Renal cortex interstitium (tissue), 11 donors: ENCODE data around the gene PPARA. TPM values are rescaled to one million over a fixed set of nuclear protein-coding genes. Genes with fewer than 3 reads are reported as not detected.
A peak's percentile ranks its signal among the peaks of the same experiment; 100 is the strongest.
"Not testable (repeated sequence)": the region's sequence is repeated elsewhere in the genome, so short reads cannot be mapped to it uniquely, and the experiment has no call there.

Source experiments
- DNase-seq, 11 donors: peaks; one replicate each; pipeline ENCODE4 v3.0.0-alpha.2; 2013; ENCODE audit warnings: low read depth in 9 of 11, low spot score in 4 of 11; ENCODE audit errors: extremely low read depth in 1 of 11
- polyA plus RNA-seq, 3 donors: library from polyadenylated mRNA; unstranded; fragments of 120-200 nt; gene quantifications; one replicate each; pipeline ENCODE4 v1.2.1, GENCODE V29; 2013; ENCODE audit not compliant: insufficient read length in 3 of 3

PPARA gene
- polyA plus RNA-seq, 3 donors = 25.1 to 34.1 (median 26.3) TPM

DNA sequence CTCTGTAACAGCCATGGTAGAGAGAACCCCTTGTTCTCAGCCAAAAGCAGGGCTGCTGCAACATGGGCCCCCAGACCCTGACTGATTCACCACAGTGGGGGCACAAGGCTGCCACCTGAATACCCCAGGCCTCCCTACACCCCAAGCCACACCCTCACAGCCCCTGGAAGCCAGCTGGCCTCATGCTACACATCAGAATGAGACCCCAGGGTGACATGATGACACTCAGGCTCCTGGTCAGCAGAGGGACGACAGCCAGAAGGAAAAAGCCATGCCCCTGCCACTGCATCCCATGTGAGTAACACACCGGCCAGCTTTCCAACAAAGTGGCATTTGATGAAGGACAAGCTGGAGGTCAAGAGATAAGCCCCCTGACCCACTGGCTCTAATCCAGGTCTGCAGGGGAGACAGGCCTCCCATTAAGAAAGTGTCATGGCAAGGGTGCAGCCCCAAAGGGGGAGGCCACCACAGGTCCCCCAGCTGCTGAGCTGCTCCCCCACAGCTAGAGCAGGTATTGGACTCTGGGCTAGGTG, 97.2 kb downstream of the PPARA start:
- no peak for DNase-seq

DNA sequence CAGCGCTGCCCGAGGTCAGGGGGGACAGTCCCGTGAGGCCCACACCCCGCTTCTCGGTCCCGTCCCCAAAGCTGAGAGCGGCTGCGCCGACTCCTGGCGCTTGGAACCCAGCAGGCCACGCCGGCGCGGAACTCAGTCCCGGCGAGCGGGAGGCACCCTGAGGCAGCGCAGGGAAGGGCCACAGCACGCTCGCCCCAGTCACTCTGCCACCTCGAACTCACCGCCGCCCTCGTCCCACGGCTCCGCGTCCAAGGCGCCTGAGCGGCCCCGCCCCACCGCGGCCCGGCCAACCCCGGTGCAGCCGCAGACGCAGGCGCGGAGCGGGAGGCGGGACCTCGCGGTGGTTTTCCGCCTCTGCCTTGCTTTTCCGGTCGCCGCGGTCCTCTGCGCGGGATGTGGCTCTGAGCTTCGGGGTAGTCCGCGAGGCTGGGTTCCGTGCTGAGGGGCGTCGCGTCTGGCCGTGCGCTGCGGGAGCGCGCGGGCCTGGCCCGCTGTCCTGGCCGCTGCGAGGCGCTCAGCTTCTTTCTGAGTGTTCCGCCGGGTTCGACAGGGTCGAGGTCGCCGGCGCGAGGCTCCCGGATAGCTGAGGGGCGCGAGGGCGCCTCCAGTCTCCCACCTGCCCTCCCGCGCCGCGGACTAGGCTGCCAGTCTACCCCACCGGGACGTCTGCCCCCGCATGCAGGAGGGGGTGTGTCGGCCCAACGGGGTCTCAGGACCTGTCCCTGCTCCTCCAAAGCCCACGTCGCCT, 99.9 kb downstream of the PPARA start, which contains the start of gene CDPF1:
TSS of gene CDPF1 (minus strand) at position 259 of the 748 bp plus-strand sequence. CDS start 2,009 bp downstream, outside the sequence.
- DNase-seq = peak; percentile 59 to 86 (median 81)

DNA sequence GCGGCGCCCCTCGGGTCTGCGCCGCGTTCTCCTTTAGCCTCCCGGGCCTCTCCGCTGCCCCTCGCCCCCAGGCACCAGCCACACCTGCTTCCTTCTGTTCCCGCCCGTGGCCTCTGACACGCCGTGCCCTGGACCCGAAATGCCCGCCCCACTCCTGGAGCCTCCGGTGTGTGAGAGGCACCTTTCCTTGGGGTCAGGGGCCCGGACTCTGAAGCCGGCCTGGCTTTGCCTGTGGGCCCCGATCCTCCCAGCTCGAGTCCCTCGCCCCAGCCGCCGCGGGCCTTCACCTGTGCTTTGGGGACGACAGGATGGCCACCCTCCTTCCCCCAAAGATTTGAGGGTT, 100.4 kb downstream of the PPARA start:
- no peak for DNase-seq

DNA sequence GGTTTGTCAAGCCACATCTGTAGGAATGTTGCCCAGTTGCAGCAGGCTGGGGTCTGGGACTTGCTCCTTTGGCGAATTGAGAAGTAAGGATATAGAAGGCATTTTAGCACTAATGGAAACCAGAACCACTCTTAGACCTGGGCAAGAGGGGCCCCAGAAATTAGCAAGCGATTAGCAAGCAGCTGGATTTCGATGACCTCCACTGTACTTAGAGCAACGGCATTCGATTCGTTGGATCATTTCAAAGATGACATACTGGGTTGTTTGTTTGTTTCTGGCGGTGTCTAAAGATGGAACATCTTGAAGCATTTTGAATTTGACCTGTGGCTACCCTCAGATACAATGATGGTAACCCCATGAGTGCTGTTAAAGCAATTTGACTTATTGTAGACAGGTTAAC, 100.9 kb downstream of the PPARA start:
- DNase-seq = no peak

DNA sequence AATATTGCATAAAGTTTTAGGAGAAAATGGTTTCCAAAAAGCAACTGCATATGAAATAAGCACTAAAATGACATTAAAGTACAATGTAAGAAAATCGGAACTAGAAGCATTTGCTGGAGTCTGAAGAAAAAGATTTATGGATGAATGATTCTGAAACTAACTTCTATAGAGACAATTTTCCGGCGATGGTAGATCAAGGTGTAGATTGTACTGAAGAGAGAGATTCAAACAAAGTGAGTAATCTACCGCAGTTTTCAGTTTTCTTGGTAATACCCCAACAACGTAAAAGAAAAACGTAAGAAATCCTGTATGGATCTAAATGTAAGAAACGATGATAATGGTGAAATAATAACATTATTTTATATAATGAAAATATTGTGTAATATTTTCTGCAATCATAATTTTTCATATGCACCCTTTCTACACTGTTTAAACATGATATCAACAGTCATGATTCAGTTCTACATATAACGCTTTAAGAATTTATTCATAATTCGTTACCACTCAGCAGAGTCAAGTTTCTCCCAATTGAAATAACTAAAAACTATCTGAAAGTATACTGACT, 101.6 kb downstream of the PPARA start:
- DNase-seq = no peak

DNA sequence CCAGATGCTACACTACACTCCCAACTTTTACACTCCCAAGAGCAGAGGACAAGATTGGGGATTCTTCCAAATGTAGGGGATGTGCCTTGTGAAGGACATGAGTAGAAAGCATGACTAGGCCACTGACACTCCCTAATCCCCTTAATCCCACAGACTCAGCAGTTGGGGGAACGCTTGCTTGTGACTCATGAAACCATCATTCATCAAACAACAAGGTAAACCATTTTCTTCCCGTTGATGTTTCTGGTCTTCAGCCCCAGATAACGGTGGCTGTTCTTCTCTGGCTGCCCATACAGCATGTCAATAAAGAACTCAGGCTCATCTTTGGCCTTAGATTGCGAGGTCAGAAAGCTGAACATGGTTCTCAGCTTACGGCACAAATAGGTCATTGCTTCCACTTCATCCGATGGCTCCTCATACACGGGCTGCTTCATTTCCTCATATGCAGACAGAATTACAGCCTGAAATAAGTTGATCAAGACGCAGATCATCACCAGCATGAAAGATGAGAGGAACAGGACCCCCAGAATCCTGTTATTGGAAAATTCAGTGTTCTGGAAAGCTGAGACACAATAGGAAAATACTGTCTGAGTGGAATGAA, 106.1 kb downstream of the PPARA start:
- DNase-seq = no peak

DNA sequence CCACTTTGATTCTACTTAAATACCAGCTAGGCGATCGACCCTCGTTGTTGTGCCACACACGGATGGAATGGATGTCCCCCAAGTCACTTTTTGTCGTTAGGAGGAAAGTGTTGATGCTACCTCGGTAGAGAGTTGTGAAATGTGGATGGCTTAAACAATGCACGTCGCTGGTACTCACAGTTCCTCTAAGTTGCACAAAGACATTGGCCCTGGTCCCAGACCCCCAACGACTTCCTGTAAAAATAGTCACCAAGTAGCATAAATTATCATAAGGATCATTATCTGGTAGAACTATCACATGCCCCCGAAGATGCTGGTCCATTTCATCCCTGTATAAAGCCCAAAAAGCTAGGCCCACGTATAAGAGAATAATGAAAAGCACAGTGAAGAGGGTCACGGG, 109.0 kb downstream of the PPARA start:
- DNase-seq = no peak

DNA sequence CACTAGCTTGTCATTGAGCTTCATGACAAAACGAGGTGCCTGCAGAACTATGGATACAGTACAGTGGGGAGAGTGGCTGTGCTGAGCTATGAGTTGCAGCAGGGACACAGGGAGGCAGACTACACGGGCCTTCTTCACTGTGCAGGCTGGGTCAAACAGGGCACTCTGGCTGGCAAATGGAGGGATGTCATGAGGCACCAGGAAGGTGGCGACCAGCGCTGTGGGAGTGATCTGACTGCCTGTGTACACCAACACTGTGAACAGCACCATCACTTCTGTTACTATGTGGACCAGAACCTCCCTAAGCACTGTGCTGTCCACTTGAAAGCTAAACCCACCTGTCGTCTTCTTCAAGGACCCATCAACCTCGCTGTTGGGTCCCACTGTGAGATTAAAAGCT, 109.7 kb downstream of the PPARA start:
- no peak for DNase-seq

DNA sequence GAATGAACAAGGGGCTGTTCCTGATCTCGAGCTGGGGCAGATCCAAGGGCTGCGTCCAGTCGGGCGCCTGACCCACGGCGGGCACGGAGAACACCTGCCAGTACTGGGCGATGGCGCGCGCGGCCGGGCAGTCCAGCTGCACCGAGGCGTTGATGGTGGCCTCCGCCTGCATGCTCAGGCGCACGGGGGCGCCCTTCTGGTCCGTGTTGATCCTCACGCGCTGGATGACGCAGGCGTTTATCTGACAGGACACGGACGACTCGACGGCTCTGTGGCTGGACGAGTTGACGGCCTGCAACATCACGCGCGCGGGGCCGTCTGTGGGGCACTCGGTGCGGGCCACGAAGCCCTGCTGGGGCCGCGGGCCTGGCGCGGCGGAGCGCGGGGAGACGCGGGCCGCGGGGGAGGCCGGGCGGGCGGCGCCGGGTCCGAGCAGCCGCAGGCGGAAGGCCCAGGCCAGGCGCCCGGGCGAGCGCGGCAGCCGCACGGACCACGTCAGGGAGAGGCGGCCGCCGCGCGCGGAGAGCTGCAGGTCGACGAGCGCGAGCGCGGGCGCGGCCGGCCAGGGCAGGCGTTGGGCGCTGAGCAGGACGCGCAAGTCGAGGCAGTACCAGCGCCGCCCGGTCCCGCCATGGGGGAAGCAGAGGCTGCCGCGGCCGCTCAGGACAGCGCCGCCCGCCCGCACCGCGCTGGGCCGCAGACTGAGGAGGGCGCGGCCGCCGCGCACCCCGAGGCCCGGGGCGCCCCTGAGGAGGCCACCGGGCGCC, 112.3 kb downstream of the PPARA start:
- DNase-seq = peak in 3 of 11 donors; percentile 28 to 40 (median 40)

DNA sequence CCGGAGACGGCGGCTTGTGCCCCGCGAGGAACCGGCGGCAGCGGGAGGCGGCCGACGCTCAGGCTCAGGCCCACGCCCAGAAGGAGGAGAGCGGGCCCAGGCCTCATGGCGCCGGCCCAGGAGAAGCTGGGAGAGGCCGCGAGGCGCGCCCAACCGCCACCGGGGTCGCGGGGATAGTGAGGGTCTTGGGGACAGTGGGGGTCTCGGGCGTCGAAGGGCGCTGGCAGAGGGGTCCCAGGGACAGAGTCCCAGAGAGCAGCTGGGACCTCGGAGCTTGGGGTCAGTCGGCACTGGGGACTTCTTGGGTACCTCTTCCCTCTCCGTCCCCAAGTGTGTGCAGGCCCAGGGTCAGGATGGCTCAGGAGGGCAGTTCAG, 112.9 kb downstream of the PPARA start, which contains the start of gene PKDREJ:
TSS of gene PKDREJ (minus strand) at position 128 of the 375 bp plus-strand sequence. CDS start at position 107, 21 bp downstream.
- DNase-seq = no peak

DNA sequence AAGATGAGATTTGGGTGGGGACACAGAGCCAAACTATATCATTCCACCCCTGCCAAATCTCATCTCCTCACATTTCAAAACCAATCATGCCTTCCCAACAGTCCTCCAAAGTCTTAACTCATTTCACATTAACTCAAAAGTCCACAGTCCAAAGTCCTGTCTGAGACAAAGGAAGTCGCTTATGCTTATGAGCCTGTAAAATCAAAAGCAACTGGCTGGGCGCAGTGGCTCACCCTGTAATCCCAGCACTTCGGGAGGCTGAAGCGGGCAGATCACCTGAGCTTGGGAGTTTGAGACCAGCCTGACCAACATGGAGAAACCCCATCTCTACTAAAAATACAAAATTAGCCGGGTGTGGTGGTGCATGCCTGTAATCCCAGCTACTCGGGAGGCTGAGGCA, 114.2 kb downstream of the PPARA start:
- DNase-seq = not testable (repeated sequence)

DNA sequence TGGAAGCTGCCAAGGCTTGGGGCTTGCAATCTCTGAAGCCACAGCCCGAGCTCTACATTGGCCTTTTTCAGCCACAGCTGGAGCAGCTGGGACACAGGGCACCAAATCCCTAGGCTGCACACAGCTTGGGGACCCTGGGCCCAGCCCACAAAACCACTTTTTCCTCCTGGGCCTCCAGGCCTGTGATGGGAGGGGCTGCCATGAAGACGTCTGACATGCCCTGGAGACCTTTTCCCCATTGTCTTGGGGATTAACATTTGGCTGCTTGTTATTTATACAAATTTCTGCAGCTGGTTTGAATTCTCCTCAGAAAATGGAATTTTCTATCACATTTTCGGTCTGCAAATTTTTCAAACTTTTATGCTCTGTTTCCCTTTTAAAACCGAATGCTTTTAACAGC, 115.3 kb downstream of the PPARA start:
- not testable (repeated sequence) for DNase-seq

DNA sequence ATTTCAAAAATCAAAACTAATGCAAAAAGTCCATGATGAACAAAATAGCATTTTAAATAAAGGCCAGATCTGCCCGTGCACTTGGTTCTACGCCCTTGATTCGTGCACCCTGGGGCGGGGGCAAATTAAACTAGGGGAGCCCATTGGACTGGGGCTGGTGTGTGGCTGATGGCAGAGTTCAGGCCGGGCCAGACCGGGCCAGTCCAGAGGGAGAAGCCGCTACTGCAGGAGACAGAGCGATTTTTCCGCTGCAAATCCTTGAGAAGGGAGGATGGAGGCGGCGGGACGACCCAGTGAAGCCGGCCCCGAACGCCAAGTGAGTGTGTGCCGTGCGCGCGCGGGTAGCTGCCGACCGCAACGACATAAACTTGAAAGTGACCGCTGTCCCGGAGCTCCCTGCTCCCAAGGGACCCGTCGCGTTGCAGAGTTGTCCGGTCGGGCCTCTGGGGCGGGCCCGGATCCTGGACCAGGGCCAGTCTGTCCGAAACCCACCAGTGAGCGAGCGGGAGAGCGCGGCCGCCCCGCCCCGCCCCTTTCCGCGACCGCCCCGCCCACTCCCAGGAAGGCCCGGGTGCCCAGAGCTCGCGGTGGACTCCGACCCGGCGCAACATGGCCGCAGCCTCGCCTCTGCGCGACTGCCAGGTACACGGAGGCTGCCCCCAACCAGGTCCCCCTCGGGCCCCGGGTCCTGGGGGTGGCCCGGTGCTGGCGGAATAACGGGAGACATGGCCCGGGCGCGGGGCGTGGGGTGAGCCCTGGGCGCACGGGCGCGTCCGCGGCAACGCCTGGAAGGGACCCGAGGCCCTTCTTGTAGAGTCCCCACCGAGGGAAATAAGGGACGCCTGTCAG, 117.3 kb downstream of the PPARA start, which contains the start of gene TTC38:
TSS of gene TTC38 (plus strand) at position 578 of the 849 bp plus-strand sequence. CDS start at position 610, 32 bp downstream.
- DNase-seq = peak in 10 of 11 donors; percentile 41 to 84 (median 78)

DNA sequence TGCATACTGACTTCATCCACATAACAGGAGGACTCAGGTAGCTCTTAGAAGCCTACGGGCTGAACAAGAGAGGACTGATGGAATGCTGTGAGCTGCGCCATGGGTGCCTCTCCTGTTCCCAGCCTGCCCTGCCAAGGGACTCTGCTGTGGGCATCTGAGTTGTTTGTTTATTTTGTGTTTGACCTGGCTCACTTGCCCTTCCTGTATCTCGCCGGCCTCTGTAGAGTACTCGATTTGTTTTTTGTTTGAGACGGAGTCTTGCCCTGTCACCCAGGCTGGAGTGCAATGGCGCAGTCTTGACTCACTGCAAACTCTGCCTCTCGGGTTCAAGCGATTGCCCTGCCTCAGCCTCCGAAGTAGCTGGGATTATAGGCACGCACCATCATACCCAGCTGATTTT, 119.2 kb downstream of the PPARA start:
- no peak for DNase-seq

DNA sequence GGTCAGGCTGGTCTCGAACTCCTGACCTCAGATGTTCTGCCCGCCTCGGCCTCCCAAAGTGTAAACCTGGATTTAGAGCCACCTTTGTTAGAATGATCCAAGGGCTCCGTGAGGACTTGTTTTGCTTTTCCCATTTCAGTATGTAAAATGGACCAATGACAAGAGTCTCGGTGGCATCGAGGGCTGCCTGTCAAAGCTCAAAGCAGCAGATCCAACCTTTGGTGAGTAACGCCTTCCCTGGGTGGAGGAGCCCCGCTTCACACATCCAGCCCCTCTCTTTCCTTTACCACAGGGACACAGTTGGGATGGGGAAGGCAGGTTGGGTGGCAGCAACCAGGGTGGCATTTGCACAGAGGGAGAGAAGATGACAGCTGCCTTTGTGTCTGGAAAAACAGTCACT, 121.9 kb downstream of the PPARA start:
- no peak for DNase-seq

DNA sequence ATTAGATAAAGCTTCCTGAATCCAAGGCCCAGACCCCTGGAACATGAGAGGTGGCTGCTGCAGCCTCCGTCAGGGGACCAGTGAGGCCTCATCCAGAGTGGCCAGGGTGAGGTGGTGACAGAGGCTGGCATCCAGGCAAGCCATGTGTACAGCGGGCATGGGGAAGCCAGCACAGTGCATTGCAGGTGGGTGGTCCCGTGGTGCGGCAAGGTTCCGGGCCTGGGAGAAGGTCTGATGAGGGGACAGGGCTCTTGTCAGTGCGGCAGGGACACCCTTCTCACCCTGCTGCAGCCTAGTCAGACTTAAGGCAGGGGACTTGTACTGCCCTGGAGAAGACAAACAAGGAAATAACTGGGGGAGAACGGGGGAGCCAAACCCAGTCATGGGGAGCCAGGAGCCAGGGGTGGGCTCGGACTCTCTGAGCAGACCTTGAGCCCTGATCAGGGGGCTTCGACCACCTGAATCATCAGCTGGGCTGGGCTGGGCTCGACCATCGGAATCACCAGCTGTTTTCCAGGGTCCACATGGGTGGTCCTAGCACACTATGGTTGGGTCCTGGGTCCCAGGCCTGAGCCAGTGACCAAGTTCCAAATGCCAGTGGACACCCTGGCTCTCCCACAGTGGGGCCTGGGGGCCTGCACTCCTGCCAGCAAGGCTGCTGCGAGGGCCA, 122.6 kb downstream of the PPARA start:
- DNase-seq = no peak

DNA sequence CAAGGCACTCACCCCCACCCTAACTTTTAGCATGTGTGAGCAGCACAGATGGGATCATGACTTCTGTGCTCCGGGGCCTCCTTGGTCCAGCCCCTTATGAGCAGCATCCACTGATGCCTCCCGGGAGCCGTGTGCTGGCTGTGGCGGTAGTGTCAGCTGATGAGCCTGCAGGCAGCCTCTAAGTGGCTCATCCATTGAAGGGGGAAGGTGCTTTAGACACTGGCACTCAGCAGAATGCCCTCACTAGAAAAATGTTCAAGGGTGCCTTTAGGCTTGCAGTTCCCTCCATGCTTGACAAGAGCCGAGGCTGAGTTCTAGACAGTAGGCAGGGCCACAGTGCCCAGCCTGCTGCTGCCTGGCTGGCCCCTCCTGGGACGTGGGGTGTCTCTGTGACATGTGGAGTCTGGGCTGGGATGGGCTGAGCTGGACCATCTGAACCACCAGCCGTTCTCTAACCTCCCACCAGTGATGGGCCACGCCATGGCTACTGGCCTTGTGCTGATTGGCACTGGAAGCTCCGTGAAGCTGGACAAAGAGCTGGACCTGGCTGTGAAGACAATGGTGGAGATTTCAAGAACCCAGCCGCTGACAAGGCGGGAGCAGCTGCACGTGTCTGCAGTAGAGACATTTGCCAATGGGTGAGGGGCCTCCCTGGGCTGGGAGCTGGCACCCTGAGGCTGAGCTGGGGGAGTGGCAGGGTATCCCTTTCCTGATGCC, 123.3 kb downstream of the PPARA start:
- no peak for DNase-seq
